Thoracic aorta (tissue), 2 donors: ENCODE results near the gene PSTPIP2. TPM values are rescaled to one million over a fixed set of nuclear protein-coding genes. Genes with fewer than 3 reads are reported as not detected.
"Not testable (repeated sequence)": the region's sequence is repeated elsewhere in the genome, so short reads cannot be mapped to it uniquely, and the experiment has no call there.

Source experiments
- ATAC-seq: fragments of 150-250 bp; one replicate; pipeline ENCODE4 v1.8.0; 2017; ENCODE audit warnings: low read depth; ENCODE audit not compliant: insufficient number of reproducible peaks, low FRiP score
- DNase-seq: peaks from one replicate; pipeline ENCODE4 v3.0.0-alpha.2; 2020; ENCODE audit warnings: low spot score
- H3K27ac ChIP-seq, 2 donors: fragments of 200-600 bp; sonication (generic); 1 replicate in 1 of 2; 2 replicates in 1 of 2; pipeline ENCODE4 v1.5.1; 2016; ENCODE audit warnings: mild to moderate bottlenecking in 2 of 2, moderate library complexity in 2 of 2
- H3K27me3 ChIP-seq: fragments of 200-600 bp; sonication (generic); replicated peaks from 2 replicates; pipeline ENCODE4 v1.6.0; 2016; ENCODE audit warnings: mild to moderate bottlenecking; ENCODE audit not compliant: insufficient read depth
- H3K36me3 ChIP-seq: fragments of 200-600 bp; sonication (generic); one replicate; pipeline ENCODE4 v1.5.1; 2016
- H3K4me1 ChIP-seq, 2 donors: fragments of 200-600 bp; sonication (generic); 1 replicate in 1 of 2; 2 replicates in 1 of 2; pipeline versions ENCODE4 v1.5.1 to v1.6.0; 2016; ENCODE audit warnings: low read depth in 2 of 2, mild to moderate bottlenecking in 1 of 2; ENCODE audit not compliant: control insufficient read depth in 1 of 2
- H3K4me3 ChIP-seq: fragments of 200-600 bp; sonication (generic); 2 replicates; pipeline ENCODE4 v1.5.1; 2016; ENCODE audit warnings: mild to moderate bottlenecking
- H3K9me3 ChIP-seq: fragments of 200-600 bp; sonication (generic); 2 replicates; pipeline ENCODE4 v1.5.1; 2016
- CTCF ChIP-seq: fragments of 200-600 bp; sonication (generic); IDR thresholded peaks from one replicate; pipeline ENCODE4 v1.5.1; 2019; ENCODE audit warnings: antibody characterized with exemption
- total RNA-seq, 2 donors: library from RNA; depleted of rRNA; stranded (reverse); fragments of >200 nt; gene quantifications; one replicate each; pipeline versions ENCODE4 v1.1.0 to v1.2.3, GENCODE V29; 2016

The PSTPIP2 gene
- total RNA-seq, 2 donors from 2014 or later = 11.9 to 21.5 TPM

- no peaks in the 10 kb centered on the region for H3K36me3 ChIP-seq
- peaks cover 9 to 14% of the 10 kb centered on the region in 2 donors for H3K4me1 ChIP-seq
- H3K27me3 ChIP-seq = no peaks in the 10 kb centered on the region
- H3K4me3 ChIP-seq = no peak overlapping the region
- H3K27ac ChIP-seq = no peak overlapping the region
- no peaks in the 10 kb centered on the region for H3K9me3 ChIP-seq
- no peak for TF ChIP-seq CTCF
- DNase-seq (no peak), ATAC-seq (no peak)
Observed at GRCh38 chr18:45962461-45962860, 109.6 kb downstream of the PSTPIP2 start.

GRCh38 chr18:45959484-45959883, 112.6 kb downstream of the PSTPIP2 start:
- H3K27me3 ChIP-seq, H3K27ac ChIP-seq, ATAC-seq, H3K4me3 ChIP-seq, DNase-seq, H3K36me3 ChIP-seq, H3K9me3 ChIP-seq: not testable (repeated sequence)
- H3K4me1 ChIP-seq = peaks cover 0 to 10% of the 10 kb centered on the region in 2 donors

GRCh38 chr18:45958730-45959129, 113.3 kb downstream of the PSTPIP2 start:
- H3K27me3 ChIP-seq = no peaks in the 10 kb centered on the region
- no peak overlapping the region for H3K4me3 ChIP-seq
- peaks cover 0 to 9% of the 10 kb centered on the region in 2 donors for H3K4me1 ChIP-seq
- no peaks in the 10 kb centered on the region for H3K9me3 ChIP-seq
- DNase-seq = no peak
- no peak for ATAC-seq
- H3K27ac ChIP-seq = no peak overlapping the region
- no peak for TF ChIP-seq CTCF
- H3K36me3 ChIP-seq = peaks cover 10% of the 10 kb centered on the region

- DNase-seq (no peak), ATAC-seq (no peak)
- TF ChIP-seq CTCF = no peak
- peaks cover 13% of the 10 kb centered on the region for H3K36me3 ChIP-seq
- no peak overlapping the region for H3K27ac ChIP-seq
- H3K4me3 ChIP-seq = no peak overlapping the region
- H3K4me1 ChIP-seq = peaks cover 0 to 4% of the 10 kb centered on the region in 2 donors
- H3K27me3 ChIP-seq = no peaks in the 10 kb centered on the region
- H3K9me3 ChIP-seq = no peaks in the 10 kb centered on the region
Observed at GRCh38 chr18:45958027-45958426, 114.0 kb downstream of the PSTPIP2 start.

GRCh38 chr18:45957100-45957499, 115.0 kb downstream of the PSTPIP2 start:
- no peak overlapping the region for H3K4me3 ChIP-seq
- DNase-seq (no peak), ATAC-seq (no peak)
- peaks cover 0 to 4% of the 10 kb centered on the region in 2 donors for H3K4me1 ChIP-seq
- no peak for TF ChIP-seq CTCF
- H3K27ac ChIP-seq = no peak overlapping the region
- H3K9me3 ChIP-seq = no peaks in the 10 kb centered on the region
- peaks cover 18% of the 10 kb centered on the region for H3K36me3 ChIP-seq
- H3K27me3 ChIP-seq = no peaks in the 10 kb centered on the region
